Effector CD8-positive, alpha-beta T cell (primary cell): ENCODE data around the gene COL4A3.
A peak's percentile ranks its signal among the peaks of the same experiment; 100 is the strongest.
"Not testable (repeated sequence)": the region's sequence is repeated elsewhere in the genome, so short reads cannot be mapped to it uniquely, and the experiment has no call there.

Experiments used
- DNase-seq: peaks from one replicate; lab custom pipeline; 2025; lab: John Stamatoyannopoulos, UW

The COL4A3 gene

DNA sequence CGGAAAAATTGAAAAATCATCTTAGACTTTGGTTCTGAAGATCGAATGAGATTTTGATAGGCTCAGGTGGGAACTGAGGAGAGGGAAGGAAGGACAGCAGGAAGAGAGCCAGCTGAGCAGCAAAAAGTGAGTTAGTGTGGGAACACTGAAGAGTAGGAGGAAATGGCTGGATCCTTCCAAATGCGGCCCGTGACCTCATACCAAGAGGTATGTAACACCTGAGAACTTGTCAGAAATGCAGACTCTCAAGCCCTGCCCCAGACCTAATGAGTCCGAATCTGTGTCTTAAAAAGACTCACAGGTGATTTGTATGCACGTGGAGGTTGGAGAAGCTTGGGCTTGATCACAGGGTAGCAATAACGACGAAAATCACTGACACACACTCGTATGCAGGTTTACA, 42.0 kb downstream of the COL4A3 start:
- DNase-seq, result no peak

GRCh38 chr2:227207573-227207972, 43.1 kb downstream of the COL4A3 start:
- no peak for DNase-seq

DNA sequence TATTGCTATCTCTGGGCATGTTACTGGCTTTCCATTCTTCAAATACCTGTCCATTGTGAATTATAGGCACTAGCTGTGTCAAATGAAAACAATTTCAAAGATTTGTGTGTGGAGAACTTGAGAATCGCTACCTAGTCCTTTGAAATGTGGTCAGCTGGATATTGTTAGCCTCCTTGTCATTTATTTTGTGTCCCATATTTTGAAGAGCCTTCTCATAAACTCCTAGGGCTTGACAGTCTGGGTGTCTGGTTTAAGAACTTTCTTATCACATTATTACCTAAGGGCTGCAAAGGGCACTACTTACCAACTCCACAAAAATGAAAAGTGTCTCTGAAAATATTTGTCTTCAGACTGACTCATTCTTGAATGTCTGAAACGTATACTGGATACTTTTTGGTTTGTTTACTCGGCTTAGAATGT, 50.2 kb downstream of the COL4A3 start:
- DNase-seq, result no peak

DNA sequence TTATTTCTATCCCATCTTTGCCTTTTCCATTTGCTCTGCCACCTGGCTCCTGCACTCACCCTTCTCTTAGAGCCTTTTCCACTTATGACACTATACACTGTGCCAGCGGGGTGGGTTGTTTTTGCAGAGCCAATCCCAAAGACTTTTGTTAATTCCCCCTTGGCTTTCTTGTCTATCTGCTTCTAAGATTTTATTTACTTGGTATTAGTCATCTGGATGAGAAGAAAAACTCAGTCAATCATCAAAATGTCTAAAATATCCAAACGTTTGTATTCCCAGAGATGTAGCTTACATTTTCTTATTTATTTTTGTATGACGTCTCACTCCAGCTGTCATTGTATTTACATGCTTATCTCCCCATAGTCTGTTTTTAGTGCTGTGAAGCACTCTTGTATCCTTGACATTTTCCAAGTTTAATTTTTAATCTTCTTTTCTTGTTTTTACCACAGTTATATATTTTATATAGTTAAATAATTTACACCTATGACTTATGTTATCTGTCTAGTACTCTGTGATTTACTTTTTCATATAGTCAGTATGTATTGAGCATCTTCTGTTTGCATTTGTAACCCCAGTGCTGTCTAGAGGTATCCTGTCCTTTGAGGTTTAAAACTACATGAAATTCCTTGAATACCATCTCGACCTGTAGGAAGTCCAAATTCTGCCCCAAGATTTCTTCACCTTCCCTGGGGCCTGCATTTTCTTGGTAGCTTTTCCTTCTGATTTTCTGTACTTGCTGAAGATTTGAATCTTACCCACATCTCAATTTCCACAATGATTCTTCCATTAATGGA, 55.1 kb downstream of the COL4A3 start:
- no peak for DNase-seq

DNA sequence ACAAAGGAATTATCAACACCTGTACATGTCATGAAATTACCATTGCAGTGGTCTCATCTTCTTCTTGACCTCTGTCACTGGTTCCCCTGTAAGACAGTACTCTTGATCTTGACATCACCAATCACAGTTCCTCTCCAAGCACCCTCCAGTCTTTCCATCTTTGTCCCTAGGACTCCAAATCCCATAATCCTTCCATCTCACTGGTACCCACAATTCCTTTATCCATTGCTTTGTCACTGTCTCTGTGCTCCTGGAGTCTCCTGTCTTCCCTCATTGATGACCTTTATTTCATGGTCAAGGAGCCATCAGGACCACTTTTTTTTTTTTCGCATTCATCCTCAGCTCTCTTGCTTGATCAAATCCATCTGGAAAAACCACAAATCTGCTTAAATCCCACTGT, 56.7 kb downstream of the COL4A3 start:
- no peak for DNase-seq

- no peak for DNase-seq
Measured at GRCh38 chr2:227222292-227222691, 57.9 kb downstream of the COL4A3 start.

- not testable (repeated sequence) for DNase-seq
Measured at GRCh38 chr2:227225641-227226040, 61.2 kb downstream of the COL4A3 start.

DNA sequence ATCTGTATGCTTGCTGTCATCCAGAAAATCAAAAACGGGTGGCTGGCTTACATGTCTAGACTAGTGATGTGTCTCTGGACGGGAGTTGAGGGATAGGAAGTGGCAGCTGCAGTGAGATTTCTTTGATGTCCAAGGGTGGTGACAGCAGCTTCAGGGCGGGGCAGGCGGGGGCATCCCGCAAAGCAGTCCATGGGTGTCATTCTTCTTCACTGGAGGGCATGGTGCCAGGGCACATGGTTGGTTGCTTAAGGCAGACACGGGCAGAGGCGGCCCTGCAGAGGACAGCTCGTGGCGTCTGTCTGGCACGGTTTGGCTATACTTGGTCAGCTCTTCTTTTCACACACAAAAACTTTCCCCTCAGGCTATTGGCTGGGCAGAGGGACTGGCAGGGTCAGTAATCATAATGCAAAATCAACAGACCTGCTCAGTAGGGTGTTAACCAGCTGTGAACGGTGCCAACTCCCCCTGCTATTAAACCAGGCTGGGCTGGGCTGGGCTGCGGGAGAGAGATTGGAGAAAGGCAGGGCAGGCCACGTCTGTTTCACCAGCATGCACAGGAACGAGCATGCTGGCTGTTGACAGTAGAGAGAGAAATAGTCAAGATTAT, 63.7 kb downstream of the COL4A3 start:
- no peak for DNase-seq

DNA sequence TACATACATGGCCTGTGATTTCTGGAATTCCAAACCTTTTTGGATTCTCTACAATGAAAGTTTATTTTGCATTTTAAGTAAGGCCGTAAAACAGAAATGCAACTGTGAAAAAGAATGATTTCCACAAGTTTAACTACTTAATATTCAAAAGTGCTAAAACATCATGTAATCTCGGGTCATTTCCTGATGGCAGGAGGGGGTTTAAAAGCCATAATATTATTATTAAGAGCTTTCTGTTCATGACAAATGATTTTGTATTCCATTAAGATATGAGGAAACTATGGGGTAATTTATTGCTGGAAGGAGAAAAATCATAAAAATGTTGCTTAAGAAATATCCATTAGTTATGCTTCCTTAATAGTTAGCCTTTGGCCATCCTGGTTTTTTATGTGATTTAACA, 65.7 kb downstream of the COL4A3 start:
- DNase-seq, result no peak

- DNase-seq, result no peak
Measured at GRCh38 chr2:227234429-227234828, 70.0 kb downstream of the COL4A3 start.

DNA sequence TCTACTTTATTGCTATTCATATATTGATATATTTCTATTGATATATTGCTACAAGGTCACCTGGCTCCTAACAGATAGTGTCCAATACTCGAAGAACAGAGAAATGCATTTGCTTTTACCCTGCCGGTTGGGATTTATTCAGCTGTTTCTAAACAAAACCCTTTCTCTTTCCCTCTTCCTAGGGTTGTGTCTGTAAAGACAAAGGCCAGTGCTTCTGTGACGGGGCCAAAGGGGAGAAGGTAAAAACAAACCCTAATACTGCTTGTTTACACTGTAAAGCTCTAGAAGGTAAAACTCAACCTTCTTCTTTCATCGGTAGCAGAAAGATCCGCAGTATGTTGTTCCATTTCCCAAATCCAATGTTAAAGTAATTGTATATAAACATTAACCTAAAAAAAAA, 73.4 kb downstream of the COL4A3 start:
- DNase-seq, result no peak

DNA sequence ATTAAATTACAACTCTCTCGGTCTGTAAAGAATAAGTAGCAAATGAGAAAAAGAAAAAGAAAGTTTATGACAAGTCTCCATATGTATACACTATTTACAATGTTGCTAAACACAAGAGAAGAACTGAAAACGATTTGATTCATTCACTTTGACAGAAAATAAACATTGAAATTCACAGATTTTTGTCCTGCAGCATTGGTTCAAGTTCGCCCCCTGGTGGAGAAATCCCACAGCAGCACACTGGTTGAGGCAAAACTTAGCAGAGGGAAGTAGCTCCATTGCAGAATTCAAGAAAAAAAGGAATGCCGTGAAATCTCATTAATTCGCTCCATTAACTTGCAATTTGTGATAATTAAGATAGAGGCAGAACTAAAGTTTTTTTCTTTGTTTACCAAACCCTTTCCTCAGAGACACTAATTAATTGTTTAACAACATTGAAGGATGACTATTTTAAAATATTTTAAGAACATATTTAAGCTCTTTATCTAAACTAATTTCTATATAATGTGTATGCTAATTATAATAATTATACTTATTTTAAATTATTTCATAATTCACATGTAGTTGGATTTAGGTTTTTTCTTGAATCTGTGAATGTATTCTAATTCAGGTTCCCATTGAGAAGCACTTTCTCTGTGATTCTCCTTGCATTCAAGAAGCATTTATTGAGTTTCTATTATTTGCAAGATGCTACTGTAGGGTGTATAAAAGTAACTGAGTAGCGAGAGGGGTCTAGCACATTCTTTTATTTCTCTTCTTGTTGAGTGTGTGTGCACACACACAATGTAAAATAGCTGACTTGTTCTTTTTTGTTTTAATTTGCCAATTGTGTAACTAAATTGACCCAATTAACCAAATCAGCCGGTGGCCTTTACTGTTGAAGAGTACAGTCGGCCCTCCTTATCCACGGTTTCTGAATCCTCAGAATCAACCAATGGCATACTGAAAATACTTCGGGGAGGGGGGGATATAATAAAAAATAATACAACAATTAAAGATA, 74.1 kb downstream of the COL4A3 start:
- peak; percentile 29 for DNase-seq

DNA sequence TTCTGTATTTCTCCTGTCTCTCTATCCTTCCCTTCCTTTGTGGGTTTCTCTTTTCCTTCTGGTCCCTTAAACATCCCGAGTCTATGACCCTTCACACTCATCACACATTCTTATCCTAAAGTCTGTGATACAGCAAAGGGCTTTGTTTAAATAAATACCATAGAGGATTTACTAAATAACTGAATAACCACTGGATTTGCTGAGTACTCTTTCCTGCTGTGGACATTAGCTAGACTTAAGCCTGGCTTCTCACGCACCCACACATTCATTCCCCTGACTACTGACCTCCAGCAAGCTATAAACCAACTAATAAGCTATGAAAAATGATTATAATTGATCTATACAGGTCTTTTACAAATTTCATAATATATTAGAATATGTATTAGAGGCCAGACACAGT, 76.6 kb downstream of the COL4A3 start:
- no peak for DNase-seq

DNA sequence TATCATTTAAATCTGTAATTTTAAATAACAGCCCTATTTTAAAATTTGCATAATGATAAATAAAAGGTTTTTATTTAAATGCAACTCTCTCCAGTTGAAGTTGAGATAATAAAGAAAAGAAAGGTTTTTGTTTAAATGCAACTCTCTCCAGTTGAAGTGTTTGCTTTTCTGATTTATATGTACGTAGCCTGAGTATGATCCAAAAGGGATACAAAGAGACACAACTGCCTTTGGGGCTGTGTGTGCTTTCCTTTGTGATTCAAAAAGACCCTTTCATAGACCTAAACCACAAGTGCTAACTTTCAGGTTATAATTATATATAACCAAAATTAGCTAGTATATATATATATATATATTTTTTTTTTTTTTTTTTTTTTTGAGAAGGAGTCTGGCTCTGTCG, 84.5 kb downstream of the COL4A3 start:
- DNase-seq, result no peak

GRCh38 chr2:227252831-227253230, 88.4 kb downstream of the COL4A3 start:
- no peak for DNase-seq

DNA sequence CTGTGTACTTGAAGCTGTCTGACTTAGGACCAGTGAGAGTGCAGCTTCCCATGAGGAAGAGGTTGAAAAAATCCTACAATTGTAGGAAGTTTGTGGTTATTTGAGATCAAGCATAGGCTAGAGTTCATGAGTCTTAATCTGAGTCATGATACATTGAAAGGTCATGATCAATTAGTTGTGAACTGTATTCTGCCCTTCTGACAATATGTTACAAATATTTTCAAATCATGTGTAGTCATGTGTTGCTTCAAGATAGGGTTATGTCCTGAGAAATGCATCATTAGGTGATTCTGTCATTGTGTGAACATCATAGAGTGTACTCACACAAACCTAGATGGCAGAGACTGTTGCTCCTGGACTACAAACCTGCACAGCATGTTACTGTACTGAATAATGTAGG, 92.2 kb downstream of the COL4A3 start:
- DNase-seq, result no peak

GRCh38 chr2:227257820-227258219, 93.4 kb downstream of the COL4A3 start:
- DNase-seq, result no peak

DNA sequence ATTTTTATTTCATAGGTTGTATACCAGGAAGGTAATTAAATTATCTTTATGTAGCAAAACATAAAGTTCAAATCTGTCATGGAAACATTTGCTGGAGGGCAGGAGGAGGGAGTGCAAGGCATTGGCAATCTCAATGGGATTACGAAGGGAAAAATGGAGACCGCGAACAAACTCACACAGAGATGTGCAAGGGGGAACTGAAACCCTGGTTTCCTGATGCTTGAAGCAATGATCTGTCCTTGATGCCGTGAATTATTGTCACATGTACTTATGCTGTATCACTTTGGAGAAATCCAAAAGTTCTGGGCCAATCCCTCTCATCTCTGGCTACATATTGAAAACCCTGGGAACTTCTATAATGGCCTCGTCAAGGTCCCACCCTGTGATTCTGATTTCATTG, 95.6 kb downstream of the COL4A3 start:
- DNase-seq, result no peak

DNA sequence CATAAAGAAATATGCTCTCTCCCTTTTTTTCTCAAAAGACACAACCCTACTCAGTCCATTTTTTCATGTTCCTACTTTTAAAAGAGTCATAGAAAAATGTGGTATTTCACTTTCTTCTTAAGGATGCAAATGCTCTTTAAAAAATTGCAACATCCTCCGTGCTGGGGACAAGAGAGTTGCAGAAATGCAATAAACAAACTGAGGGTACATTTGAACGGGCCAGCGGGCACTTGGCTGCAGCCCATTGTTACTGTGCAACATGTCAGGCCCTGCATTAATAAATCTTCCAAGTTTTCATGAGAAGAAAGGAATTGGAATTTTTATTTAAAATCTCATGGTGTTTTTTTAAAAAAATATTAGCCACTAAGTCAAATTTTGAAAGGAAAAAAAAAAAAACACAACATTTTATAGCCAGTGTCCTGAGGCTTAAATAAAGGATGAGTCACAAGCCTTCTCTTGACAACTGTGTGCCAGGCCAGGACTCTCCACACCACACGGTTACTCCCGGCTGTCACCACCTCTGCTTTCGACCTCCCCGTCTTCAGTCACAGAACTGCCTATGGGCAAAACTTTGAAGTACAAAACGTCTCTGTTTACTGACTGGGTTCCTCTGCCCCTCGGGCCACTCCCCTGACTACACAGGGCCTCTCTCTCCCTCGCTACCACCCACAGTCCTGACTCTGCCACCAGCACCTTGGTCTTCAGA, 103.1 kb downstream of the COL4A3 start:
- DNase-seq, result no peak

DNA sequence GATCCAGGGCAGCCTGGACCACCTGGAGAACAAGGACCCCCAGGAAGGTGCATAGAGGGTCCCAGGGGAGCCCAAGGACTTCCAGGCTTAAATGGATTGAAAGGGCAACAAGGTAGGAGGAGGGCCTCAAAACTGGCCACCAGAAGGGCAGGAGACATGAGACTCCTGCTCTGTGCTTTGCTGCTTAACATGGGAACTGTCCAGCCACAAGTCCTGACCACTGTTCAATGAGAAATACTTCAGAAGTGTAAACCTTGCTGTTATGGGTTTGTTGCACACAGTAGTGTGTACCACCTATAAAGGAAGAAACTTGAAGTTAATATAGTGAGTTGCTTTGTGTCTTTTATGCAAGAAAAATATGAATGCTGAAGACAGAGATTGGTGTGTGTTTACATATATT, 116.5 kb downstream of the COL4A3 start:
- no peak for DNase-seq

DNA sequence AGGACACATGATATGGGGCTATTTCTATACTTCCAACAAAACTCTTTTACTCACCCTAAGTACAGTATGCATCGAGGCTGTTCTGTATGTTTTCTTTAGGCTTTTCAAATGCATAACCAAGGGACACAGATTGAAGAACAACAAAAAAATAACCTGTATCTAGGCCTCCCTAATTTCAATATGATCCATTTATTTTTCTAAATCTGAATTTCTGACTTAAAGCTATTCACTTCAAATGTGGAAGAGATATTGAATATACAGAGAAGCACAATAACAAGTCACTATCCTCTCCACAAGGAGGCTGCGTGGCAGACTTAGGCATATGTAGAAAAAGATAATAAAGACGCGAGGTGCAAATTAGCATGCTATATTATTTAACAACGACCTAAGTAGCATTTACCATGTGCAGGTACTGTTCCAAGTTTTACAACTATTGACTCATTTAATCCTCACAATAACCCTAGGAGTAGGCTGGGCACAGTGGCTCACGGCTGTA, 121.4 kb downstream of the COL4A3 start:
- no peak for DNase-seq

- no peak for DNase-seq
Measured at GRCh38 chr2:227287771-227288170, 123.3 kb downstream of the COL4A3 start.
